ENCODE measurements around the gene MGLL. TPM values are rescaled to one million over a fixed set of nuclear protein-coding genes. Genes with fewer than 3 reads are reported as not detected.

MGLL gene
- total RNA-seq, 1 donor from 2014 or later: 12.5 TPM

DNA sequence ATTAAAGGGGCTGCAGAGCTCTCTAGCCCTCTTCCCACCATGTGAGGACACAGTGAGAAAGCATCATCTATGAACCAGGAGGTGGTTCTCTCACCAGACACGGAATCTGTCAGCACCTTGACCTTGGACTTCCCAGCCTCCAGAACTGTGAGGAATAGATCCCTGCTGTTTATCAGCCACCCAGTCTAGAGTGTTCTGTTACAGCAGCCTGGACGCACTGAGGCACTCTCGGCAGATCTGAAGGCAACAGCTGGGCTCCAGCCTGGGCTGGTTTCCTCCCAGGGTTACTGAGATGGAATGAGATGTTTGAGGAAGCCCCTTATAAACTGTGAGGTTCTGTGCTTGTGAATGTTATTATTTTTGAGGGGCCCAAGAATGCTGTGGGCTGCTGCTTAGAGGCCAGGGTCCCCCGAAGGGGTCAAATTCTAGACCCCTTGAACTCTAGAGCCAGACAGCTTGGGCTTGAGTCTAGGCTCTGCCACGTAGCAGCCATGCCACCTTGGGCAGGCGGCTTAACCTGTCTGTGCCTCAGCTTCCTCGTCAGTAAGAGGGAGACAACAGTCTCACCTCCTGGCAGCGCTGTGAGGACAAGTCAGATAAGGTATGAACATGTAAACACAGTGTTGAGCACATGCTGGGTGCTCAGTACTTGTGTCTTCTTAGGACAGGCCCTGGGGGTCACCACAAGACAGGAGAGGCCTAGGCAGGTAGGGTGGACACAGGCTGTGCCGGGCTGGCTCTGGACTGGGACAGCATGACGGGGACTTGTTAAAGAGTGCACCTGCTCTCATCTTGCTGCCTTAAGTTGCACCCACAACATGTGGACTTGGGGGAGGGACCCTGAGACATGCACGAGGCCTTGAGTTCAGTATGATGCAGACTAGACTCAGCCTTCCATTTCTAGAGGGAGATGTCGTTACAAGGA is 49.2 kb downstream of the MGLL start:
- peaks cover 0 to 8% (median 1%) of the 10 kb centered on the region in 3 donors for H3K36me3 ChIP-seq (ENCODE audit: control insufficient read depth in 3 of 3, insufficient read depth in 3 of 3, low read length in 3 of 3)
- no peak overlapping the region for H3K4me3 ChIP-seq (ENCODE audit: low read length in 3 of 3)
- no peak overlapping the region for H3K27ac ChIP-seq (ENCODE audit: low read depth, low read length)
- H3K27me3 ChIP-seq (ENCODE audit: control insufficient read depth in 3 of 3, insufficient read depth in 3 of 3, low read length in 3 of 3): no peaks in the 10 kb centered on the region
- H3K9me3 ChIP-seq (ENCODE audit: control insufficient read depth in 3 of 3, low read length in 3 of 3): peaks cover 0 to 3% (median 2%) of the 10 kb centered on the region in 3 donors
- no peak overlapping the region for H3K9ac ChIP-seq (ENCODE audit: low read depth in 1 of 3, low read length in 3 of 3)
- peaks cover 32 to 75% (median 73%) of the 10 kb centered on the region in 3 donors for H3K4me1 ChIP-seq (ENCODE audit: control insufficient read depth in 3 of 3, insufficient read depth in 3 of 3, low read length in 3 of 3)

DNA sequence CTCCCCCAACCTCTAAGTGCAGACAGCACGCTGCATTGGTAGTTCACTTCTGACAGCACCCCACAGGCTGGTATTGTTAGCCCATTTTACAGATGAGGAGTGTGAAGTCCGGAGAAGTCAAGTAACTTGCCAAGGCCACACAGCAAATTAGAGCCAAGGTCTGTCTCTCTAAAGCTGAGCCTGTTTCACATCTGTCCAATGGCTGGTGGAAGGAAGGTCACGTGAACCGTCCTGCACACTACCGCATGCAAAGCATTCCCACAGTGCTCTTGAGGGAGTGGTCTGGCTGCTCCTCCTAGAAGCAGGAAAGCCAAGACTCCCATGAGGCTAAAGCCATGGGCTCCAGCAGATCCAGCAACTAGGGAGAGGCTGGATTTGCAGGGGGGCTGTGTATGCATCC is 50.0 kb downstream of the MGLL start:
- Histone ChIP-seq H3K9me3 (ENCODE audit: control insufficient read depth in 3 of 3, low read length in 3 of 3) (peaks cover 0 to 2% (median under 1%) of the 10 kb centered on the region in 3 donors), H3K4me3 (ENCODE audit: low read length in 3 of 3) (no peak overlapping the region), H3K9ac (ENCODE audit: low read depth in 1 of 3, low read length in 3 of 3) (no peak overlapping the region), H3K27me3 (ENCODE audit: control insufficient read depth in 3 of 3, insufficient read depth in 3 of 3, low read length in 3 of 3) (no peaks in the 10 kb centered on the region), H3K36me3 (ENCODE audit: control insufficient read depth in 3 of 3, insufficient read depth in 3 of 3, low read length in 3 of 3) (peaks cover 0 to 3% (median 0%) of the 10 kb centered on the region in 3 donors), H3K4me1 (ENCODE audit: control insufficient read depth in 3 of 3, insufficient read depth in 3 of 3, low read length in 3 of 3) (peaks cover 32 to 71% (median 66%) of the 10 kb centered on the region in 3 donors), H3K27ac (ENCODE audit: low read depth, low read length) (no peak overlapping the region)

DNA sequence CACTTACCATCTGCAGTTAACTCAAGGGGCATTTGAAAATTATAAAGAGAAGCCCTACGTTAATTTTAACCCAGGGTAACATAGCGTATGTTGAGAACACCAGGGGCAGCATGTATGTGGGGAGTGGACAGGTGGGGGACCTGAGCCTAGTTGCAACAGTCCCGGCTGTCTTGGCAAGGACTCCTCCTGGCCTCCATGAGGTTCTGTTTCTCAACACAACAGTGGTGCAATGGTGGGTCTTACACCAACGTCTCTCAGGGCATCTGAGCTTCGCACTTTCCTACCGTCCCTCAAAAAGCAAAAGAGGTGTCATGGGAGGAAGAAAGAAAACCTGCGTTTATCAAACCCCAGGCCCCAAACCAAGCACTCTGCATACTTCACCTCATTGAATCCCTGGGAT is 50.6 kb downstream of the MGLL start:
- no peak overlapping the region for H3K27ac ChIP-seq (ENCODE audit: low read depth, low read length)
- H3K9me3 ChIP-seq (ENCODE audit: control insufficient read depth in 3 of 3, low read length in 3 of 3): peaks cover 0 to 2% (median 0%) of the 10 kb centered on the region in 3 donors
- H3K4me3 ChIP-seq (ENCODE audit: low read length in 3 of 3): no peak overlapping the region
- peaks cover 0 to 3% (median 0%) of the 10 kb centered on the region in 3 donors for H3K36me3 ChIP-seq (ENCODE audit: control insufficient read depth in 3 of 3, insufficient read depth in 3 of 3, low read length in 3 of 3)
- H3K4me1 ChIP-seq (ENCODE audit: control insufficient read depth in 3 of 3, insufficient read depth in 3 of 3, low read length in 3 of 3): peaks cover 30 to 66% (median 65%) of the 10 kb centered on the region in 3 donors
- H3K27me3 ChIP-seq (ENCODE audit: control insufficient read depth in 3 of 3, insufficient read depth in 3 of 3, low read length in 3 of 3): no peaks in the 10 kb centered on the region
- H3K9ac ChIP-seq (ENCODE audit: low read depth in 1 of 3, low read length in 3 of 3): no peak overlapping the region

DNA sequence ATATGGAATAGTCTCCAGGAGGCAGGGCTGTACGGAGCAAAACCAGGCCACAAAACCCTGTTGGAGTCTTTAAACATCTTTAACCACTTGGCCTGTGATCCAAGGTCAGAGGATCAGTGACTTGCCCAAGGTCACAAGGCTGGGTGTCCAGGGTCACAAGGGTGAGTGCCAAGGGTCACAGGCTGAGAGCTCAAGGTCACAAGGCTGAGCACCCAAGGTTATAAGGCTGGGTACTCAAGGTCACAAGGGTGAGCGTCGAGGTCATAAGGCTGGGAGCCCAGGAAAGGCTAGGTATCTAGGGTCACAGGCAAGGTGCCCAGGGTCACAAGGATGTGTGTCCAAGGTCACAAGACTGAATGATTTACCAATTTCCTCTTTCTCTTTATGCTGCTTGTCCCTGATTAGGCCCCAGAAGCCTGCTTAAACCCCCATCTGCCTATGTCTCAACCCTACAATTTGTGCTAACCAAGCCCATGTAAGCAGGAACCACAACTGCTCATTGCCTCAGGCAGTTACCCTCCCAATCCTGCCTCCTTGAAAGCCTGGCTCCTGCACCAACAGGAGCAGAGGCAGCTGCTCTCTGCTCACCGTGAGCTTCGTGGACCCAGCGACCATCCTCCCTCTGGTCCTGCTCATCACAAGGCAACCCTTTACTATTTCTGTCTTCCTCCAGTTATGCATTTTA is 51.5 kb downstream of the MGLL start:
- H3K27ac ChIP-seq (ENCODE audit: low read depth, low read length): no peak overlapping the region
- peaks cover 0 to 2% (median 0%) of the 10 kb centered on the region in 3 donors for H3K9me3 ChIP-seq (ENCODE audit: control insufficient read depth in 3 of 3, low read length in 3 of 3)
- H3K4me1 ChIP-seq (ENCODE audit: control insufficient read depth in 3 of 3, insufficient read depth in 3 of 3, low read length in 3 of 3): peaks cover 21 to 60% (median 56%) of the 10 kb centered on the region in 3 donors
- no peak overlapping the region for H3K9ac ChIP-seq (ENCODE audit: low read depth in 1 of 3, low read length in 3 of 3)
- H3K4me3 ChIP-seq (ENCODE audit: low read length in 3 of 3): no peak overlapping the region
- H3K36me3 ChIP-seq (ENCODE audit: control insufficient read depth in 3 of 3, insufficient read depth in 3 of 3, low read length in 3 of 3): peaks cover 0 to 3% (median 0%) of the 10 kb centered on the region in 3 donors
- no peaks in the 10 kb centered on the region for H3K27me3 ChIP-seq (ENCODE audit: control insufficient read depth in 3 of 3, insufficient read depth in 3 of 3, low read length in 3 of 3)

DNA sequence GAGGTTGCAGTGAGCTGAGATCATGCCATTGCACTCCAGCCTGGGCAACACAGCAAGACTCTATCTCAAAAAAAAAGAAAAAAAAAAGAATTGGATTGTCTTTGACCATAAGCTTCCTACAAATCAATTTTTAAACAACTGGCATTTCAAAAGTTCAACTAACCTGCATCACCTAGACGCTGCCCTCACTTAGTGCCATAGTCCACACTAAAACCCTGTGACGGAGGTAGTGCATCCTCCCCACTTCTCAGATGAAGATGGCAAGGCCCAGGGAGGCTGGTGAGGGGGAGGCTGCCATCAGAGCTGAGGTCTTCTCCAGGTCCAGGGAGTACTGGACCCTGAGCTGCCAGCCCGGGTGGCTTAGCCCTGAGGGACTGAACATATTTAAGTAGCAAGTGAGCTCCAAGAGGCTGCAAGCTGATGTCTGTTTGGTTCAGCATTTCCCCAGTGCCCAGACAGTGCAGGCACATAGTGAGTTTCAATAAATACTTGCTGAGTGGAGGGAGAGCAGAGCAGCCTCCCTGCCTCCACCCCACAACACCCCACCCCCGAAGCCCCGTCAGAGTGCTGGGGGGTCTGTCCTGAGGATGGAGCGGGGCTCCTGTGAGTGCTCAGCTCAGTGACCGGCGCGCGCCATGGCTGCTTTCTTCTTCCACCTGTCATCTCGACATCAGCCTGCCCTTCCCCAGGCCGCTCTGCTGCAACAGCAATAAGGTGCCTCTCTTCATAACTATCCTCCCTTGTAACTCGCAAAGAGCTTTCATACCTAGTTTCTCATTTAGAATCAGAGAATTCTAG is 52.8 kb downstream of the MGLL start:
- H3K36me3 ChIP-seq (ENCODE audit: control insufficient read depth in 3 of 3, insufficient read depth in 3 of 3, low read length in 3 of 3): peaks cover 0 to 3% (median 0%) of the 10 kb centered on the region in 3 donors
- H3K4me3 ChIP-seq (ENCODE audit: low read length in 3 of 3): no peak overlapping the region
- H3K9me3 ChIP-seq (ENCODE audit: control insufficient read depth in 3 of 3, low read length in 3 of 3): peaks cover 0 to 2% (median 0%) of the 10 kb centered on the region in 3 donors
- H3K27me3 ChIP-seq (ENCODE audit: control insufficient read depth in 3 of 3, insufficient read depth in 3 of 3, low read length in 3 of 3): no peaks in the 10 kb centered on the region
- no peak overlapping the region for H3K9ac ChIP-seq (ENCODE audit: low read depth in 1 of 3, low read length in 3 of 3)
- H3K4me1 ChIP-seq (ENCODE audit: control insufficient read depth in 3 of 3, insufficient read depth in 3 of 3, low read length in 3 of 3): peaks cover 8 to 47% (median 43%) of the 10 kb centered on the region in 3 donors
- no peak overlapping the region for H3K27ac ChIP-seq (ENCODE audit: low read depth, low read length)

DNA sequence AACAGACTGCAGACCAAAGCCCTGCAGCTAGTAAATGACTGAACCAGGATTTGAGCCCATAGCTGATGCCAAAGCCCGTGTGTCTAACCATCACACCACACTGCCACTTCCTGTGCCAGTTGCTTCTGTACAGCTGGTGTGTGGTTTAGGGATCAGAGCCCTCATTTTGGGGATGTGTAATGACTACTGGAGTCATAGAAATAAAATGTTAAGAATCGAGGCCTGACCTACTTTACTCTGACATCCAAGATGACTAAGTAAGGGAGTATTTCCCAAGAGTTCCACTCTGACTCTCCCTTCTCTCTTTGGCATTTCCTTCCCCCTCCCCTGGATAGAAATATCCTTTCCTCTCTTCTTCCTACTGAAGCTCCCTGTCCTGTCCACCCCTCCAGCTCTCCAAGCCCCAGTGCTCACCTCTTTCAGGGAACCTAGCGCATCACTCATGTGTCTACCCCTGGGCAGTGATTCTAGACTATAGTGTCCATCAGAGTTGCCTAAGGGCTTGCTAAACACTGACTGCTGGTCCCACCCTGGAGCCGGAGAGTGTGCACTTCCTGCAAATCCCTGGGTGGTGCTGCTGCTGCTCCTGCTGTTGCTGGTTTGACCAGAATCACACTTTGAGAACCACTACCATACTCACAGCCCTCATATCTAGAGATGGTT is 53.8 kb downstream of the MGLL start:
- Histone ChIP-seq H3K9me3 (ENCODE audit: control insufficient read depth in 3 of 3, low read length in 3 of 3) (peaks cover 0 to 2% (median 0%) of the 10 kb centered on the region in 3 donors), H3K27me3 (ENCODE audit: control insufficient read depth in 3 of 3, insufficient read depth in 3 of 3, low read length in 3 of 3) (no peaks in the 10 kb centered on the region), H3K36me3 (ENCODE audit: control insufficient read depth in 3 of 3, insufficient read depth in 3 of 3, low read length in 3 of 3) (peaks cover 0 to 3% (median 0%) of the 10 kb centered on the region in 3 donors), H3K9ac (ENCODE audit: low read depth in 1 of 3, low read length in 3 of 3) (peak overlapping the region in 1 of 3 donors; percentile 8), H3K4me1 (ENCODE audit: control insufficient read depth in 3 of 3, insufficient read depth in 3 of 3, low read length in 3 of 3) (peaks cover 16 to 47% (median 43%) of the 10 kb centered on the region in 3 donors), H3K4me3 (ENCODE audit: low read length in 3 of 3) (no peak overlapping the region), H3K27ac (ENCODE audit: low read depth, low read length) (peak overlapping the region; percentile 61)

DNA sequence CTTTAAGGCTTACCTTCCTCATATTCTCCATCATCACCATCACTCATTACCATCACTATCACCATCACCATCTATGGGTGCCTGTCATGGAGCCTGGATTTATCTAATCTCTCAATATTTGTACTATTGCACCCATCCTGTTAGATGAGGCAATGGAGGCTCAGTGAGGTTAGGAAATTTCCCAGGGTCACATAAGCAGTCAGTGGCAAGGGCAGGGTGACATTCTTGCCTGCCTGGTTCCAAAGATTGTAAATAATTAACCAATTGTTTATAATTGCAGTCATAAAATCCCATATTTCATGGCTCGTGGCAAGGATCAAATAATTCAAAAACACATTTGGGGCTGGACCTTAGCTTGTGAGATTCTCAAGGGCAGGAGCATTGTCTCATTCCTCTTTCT is 55.2 kb downstream of the MGLL start:
- Histone ChIP-seq H3K9me3 (ENCODE audit: control insufficient read depth in 3 of 3, low read length in 3 of 3) (peaks cover 0 to 2% (median 0%) of the 10 kb centered on the region in 3 donors), H3K27ac (ENCODE audit: low read depth, low read length) (no peak overlapping the region), H3K27me3 (ENCODE audit: control insufficient read depth in 3 of 3, insufficient read depth in 3 of 3, low read length in 3 of 3) (no peaks in the 10 kb centered on the region), H3K9ac (ENCODE audit: low read depth in 1 of 3, low read length in 3 of 3) (no peak overlapping the region), H3K4me3 (ENCODE audit: low read length in 3 of 3) (no peak overlapping the region), H3K4me1 (ENCODE audit: control insufficient read depth in 3 of 3, insufficient read depth in 3 of 3, low read length in 3 of 3) (peaks cover 25 to 47% (median 44%) of the 10 kb centered on the region in 3 donors), H3K36me3 (ENCODE audit: control insufficient read depth in 3 of 3, insufficient read depth in 3 of 3, low read length in 3 of 3) (peaks cover 0 to 3% (median 2%) of the 10 kb centered on the region in 3 donors)

DNA sequence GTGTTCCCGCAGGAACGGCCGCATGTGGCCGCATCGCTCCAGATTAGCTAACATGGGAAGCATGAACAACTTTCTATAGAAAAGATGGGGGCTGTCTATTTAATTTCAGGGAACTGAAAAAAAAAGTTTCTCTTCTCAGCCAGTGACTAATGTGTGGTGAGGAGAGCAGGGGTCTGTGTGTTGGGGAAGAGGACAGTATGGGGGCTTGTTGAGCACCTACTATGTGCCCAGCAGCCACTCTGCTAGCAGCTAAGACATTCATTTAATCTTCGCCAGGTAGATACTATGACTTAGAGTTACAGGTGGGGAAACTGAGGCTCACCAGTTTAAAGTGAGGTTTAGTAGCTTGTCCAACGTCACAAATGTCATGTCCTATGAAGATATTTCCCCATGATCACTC is 56.6 kb downstream of the MGLL start:
- H3K27ac ChIP-seq (ENCODE audit: low read depth, low read length): no peak overlapping the region
- peaks cover 39 to 49% (median 47%) of the 10 kb centered on the region in 3 donors for H3K4me1 ChIP-seq (ENCODE audit: control insufficient read depth in 3 of 3, insufficient read depth in 3 of 3, low read length in 3 of 3)
- no peak overlapping the region for H3K9ac ChIP-seq (ENCODE audit: low read depth in 1 of 3, low read length in 3 of 3)
- peaks cover 0 to 4% (median 3%) of the 10 kb centered on the region in 3 donors for H3K36me3 ChIP-seq (ENCODE audit: control insufficient read depth in 3 of 3, insufficient read depth in 3 of 3, low read length in 3 of 3)
- H3K4me3 ChIP-seq (ENCODE audit: low read length in 3 of 3): no peak overlapping the region
- H3K27me3 ChIP-seq (ENCODE audit: control insufficient read depth in 3 of 3, insufficient read depth in 3 of 3, low read length in 3 of 3): no peaks in the 10 kb centered on the region
- peaks cover 0 to 2% (median 0%) of the 10 kb centered on the region in 3 donors for H3K9me3 ChIP-seq (ENCODE audit: control insufficient read depth in 3 of 3, low read length in 3 of 3)

DNA sequence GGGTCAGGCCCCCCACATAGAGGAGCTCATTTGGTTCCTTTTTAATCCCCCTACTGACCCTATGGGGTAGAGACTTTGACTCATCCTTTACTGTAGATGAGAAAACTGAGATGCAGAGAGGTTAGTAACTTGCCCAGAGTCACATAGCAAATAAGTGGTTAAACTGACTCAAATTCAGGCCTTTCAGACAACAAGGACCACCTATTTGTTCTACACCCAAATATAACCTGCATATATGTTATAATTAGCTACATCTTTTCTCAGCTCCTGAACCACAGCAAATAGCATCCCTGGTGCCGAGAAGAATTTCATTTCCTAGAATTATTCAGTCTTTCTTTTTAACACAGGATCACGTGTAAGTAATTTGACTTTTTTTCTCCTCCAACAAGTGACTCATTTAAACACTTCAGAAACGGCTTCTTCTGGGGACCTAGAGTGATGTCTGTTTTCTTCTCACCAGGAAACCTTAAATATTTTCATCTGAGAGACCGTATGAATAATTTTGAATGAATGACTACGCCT is 57.4 kb downstream of the MGLL start:
- Histone ChIP-seq H3K4me1 (ENCODE audit: control insufficient read depth in 3 of 3, insufficient read depth in 3 of 3, low read length in 3 of 3) (peaks cover 47 to 53% (median 52%) of the 10 kb centered on the region in 3 donors), H3K27me3 (ENCODE audit: control insufficient read depth in 3 of 3, insufficient read depth in 3 of 3, low read length in 3 of 3) (no peaks in the 10 kb centered on the region), H3K27ac (ENCODE audit: low read depth, low read length) (peak overlapping the region; percentile 13), H3K4me3 (ENCODE audit: low read length in 3 of 3) (no peak overlapping the region), H3K36me3 (ENCODE audit: control insufficient read depth in 3 of 3, insufficient read depth in 3 of 3, low read length in 3 of 3) (peaks cover 0 to 5% (median 4%) of the 10 kb centered on the region in 3 donors), H3K9ac (ENCODE audit: low read depth in 1 of 3, low read length in 3 of 3) (no peak overlapping the region), H3K9me3 (ENCODE audit: control insufficient read depth in 3 of 3, low read length in 3 of 3) (peaks cover 0 to 2% (median 0%) of the 10 kb centered on the region in 3 donors)

All from skeletal muscle tissue (tissue), 4 donors.